GM12878 (cell line): Measurements from ENCODE around the gene ATP2C2. TPM values are rescaled to one million over a fixed set of nuclear protein-coding genes. Genes with fewer than 3 reads are reported as not detected.

Experiments used
- ATAC-seq: fragments of 200-7000 bp; cut with Tn5 transposase; 3 replicates; pipeline ENCODE4 v1.9.1; 2020; ENCODE audit warnings: mild to moderate bottlenecking, moderate library complexity
- BruUV-seq: library from RNA; stranded (reverse); fragments of 400-500 nt; replicated peaks from 2 replicates; lab custom pipeline; 2021; lab: Mats Ljungman, UMichigan
- CTCF ChIA-PET: fragments of 300-600 bp; sonication (Branson Sonifier 250); formaldehyde crosslinking; extraction: SDS; loops from one replicate; lab custom pipeline; 2021; ENCODE audit warnings: inconsistent platforms; lab: Yijun Ruan, JAX
- POLR2A ChIA-PET: fragments of 350-600 bp; formaldehyde crosslinking; extraction: SDS; loops from one replicate; lab custom pipeline; 2021; ENCODE audit warnings: inconsistent platforms; lab: Charles Lee
- RAD21 ChIA-PET: fragments of 300-600 bp; sonication (Branson Sonifier 250); formaldehyde crosslinking; loops from one replicate; lab custom pipeline; 2023; ENCODE audit warnings: antibody characterized with exemption; ENCODE audit not compliant: unreplicated experiment; lab: Charles Lee
- SMC1A ChIA-PET: fragments of 300-600 bp; sonication (Branson Sonifier 250); formaldehyde crosslinking; loops from one replicate; lab custom pipeline; 2023; ENCODE audit not compliant: unreplicated experiment, uncharacterized antibody; lab: Charles Lee
- DNase-seq: peaks from one replicate; pipeline ENCODE4 v3.0.0-alpha.2; 2011; ENCODE audit warnings: low read depth, low spot score
- FAIRE-seq: peaks from 3 replicates; lab custom pipeline; 2011; peaks lifted over from hg19 to GRCh38; lab: Jason Lieb, UNC
- H2AFZ ChIP-seq: 2 replicates; pipeline ENCODE4 v1.6.0; 2011; ENCODE audit warnings: low read depth, low read length, control low read depth; ENCODE audit not compliant: control insufficient read depth
- H3K27ac ChIP-seq: 2 replicates; pipeline ENCODE4 v1.5.1; 2011; ENCODE audit warnings: control low read depth; ENCODE audit not compliant: control insufficient read depth, insufficient read depth
- H3K27me3 ChIP-seq, 2 experiments: replicated peaks in 1 of 2; 2 replicates each; pipeline versions ENCODE4 v1.6.0 to v1.6.1; 2011; ENCODE audit warnings: low read length in 1 of 2; ENCODE audit not compliant: control insufficient read depth in 2 of 2, insufficient read depth in 2 of 2
- H3K36me3 ChIP-seq, 2 experiments: 2 replicates each; pipeline ENCODE4 v1.5.1; 2011; ENCODE audit warnings: low read length in 1 of 2; ENCODE audit not compliant: control insufficient read depth in 2 of 2, insufficient read depth in 2 of 2
- H3K4me1 ChIP-seq: 2 replicates; pipeline ENCODE4 v1.6.1; 2011; ENCODE audit warnings: mild to moderate bottlenecking, low read length, moderate library complexity, mixed read lengths; ENCODE audit not compliant: control insufficient read depth, insufficient read depth
- H3K4me2 ChIP-seq: 2 replicates; pipeline ENCODE4 v1.6.0; 2011; ENCODE audit warnings: control low read depth; ENCODE audit not compliant: control insufficient read depth, insufficient read depth
- H3K4me3 ChIP-seq: fragments of 200-600 bp; sonication (generic); 2 replicates; pipeline ENCODE4 v1.5.1; 2016
- H3K79me2 ChIP-seq: 2 replicates; pipeline ENCODE4 v1.6.0; 2011; ENCODE audit warnings: low read length; ENCODE audit not compliant: control insufficient read depth, insufficient read depth
- H3K9ac ChIP-seq: 2 replicates; pipeline ENCODE4 v1.8.0; 2011; ENCODE audit warnings: low read length, control low read depth, mixed read lengths; ENCODE audit not compliant: control insufficient read depth, insufficient read depth
- H3K9me3 ChIP-seq: replicated peaks from 3 replicates; pipeline ENCODE4 v1.5.1; 2011; ENCODE audit warnings: mild to moderate bottlenecking, low read length; ENCODE audit not compliant: control insufficient read depth, insufficient read depth
- H4K20me1 ChIP-seq: 2 replicates; pipeline ENCODE4 v1.6.0; 2011; ENCODE audit not compliant: control insufficient read depth, insufficient read depth
- HCFC1 ChIP-seq: fragments of 150-350 bp; IDR thresholded peaks from 2 replicates; pipeline ENCODE4 v1.6.1; 2014; ENCODE audit warnings: low read length
- MTA3 ChIP-seq: IDR thresholded peaks from 2 replicates; pipeline ENCODE4 v1.6.1; 2012; ENCODE audit warnings: low read length, inconsistent platforms, borderline replicate concordance
- MYC ChIP-seq: IDR thresholded peaks from 2 replicates; pipeline ENCODE4 v1.6.1; 2011; ENCODE audit warnings: mild to moderate bottlenecking, low read length, moderate library complexity, inconsistent platforms; ENCODE audit not compliant: insufficient read depth, insufficient replicate concordance, insufficient read length, severe bottlenecking
- RAD21 ChIP-seq: IDR thresholded peaks from 2 replicates; pipeline ENCODE4 v1.6.1; 2011; ENCODE audit warnings: mild to moderate bottlenecking, low read depth, low read length, moderate library complexity; ENCODE audit not compliant: insufficient read depth
- SMC3 ChIP-seq: IDR thresholded peaks from 2 replicates; pipeline ENCODE4 v1.6.1; 2011; ENCODE audit warnings: low read length, improper control_type of control experiment, borderline replicate concordance
- SREBF2 ChIP-seq: IDR thresholded peaks from 2 replicates; pipeline ENCODE4 v1.6.1; 2012; ENCODE audit warnings: mild to moderate bottlenecking, low read length
- ZNF207 ChIP-seq: fragments of 450-650 bp; IDR thresholded peaks from 2 replicates; pipeline ENCODE4 v1.6.1; 2014; ENCODE audit warnings: antibody characterized with exemption, mild to moderate bottlenecking, borderline replicate concordance
- ZNF24 ChIP-seq: fragments of 450-650 bp; IDR thresholded peaks from 2 replicates; pipeline ENCODE4 v1.6.1; 2017; ENCODE audit warnings: antibody characterized with exemption, mild to moderate bottlenecking
- WGBS: methylation state at CpG from one replicate; pipeline ENCODE4 v1.1.6; 2016; ENCODE audit warnings: low lambda C conversion rate; ENCODE audit not compliant: insufficient replicate concordance, insufficient coverage; ENCODE audit errors: missing lambda C conversion rate; 5-methylcytosine and 5-hydroxymethylcytosine counted together
- in situ Hi-C: fragments of 300-500 bp; cut with MboI; formaldehyde crosslinking; loops from 9 replicates; pipeline ENCODE4 v1.14.3; 2018; ENCODE audit warnings: mixed read lengths
- intact Hi-C: fragments of 100-400 bp; cut with micrococcal nuclease; formaldehyde crosslinking; loops from one replicate; pipeline ENCODE4 v1.14.2; 2022; ENCODE audit not compliant: unreplicated experiment
- polyA plus RNA-seq, 11 experiments: library from polyadenylated mRNA; depleted of rRNA in 4 of 11; unstranded in 6 of 11; stranded (reverse) in 5 of 11; fragments of >200 nt; fragmentation: Nextera tagmentation in 4 of 11; fragmentation: Illumina TruSeq in 1 of 11; extraction: Ambion mirVana in 4 of 11; extraction: Trizol in 1 of 11; gene quantifications; 1 replicate in 1 of 11; 2 replicates in 10 of 11; pipeline versions ENCODE4 v1.2.1 to v1.2.3, GENCODE V29; 2011 to 2016; ENCODE audit warnings: inconsistent platforms in 2 of 11, missing spikeins in 2 of 11, low read depth in 1 of 11
- total RNA-seq, 4 experiments: library from RNA; depleted of rRNA in 3 of 4; stranded (reverse); fragments of >200 nt in 3 of 4; fragmentation: Illumina TruSeq in 1 of 4; extraction: Trizol in 1 of 4; gene quantifications; 2 replicates each; pipeline versions ENCODE4 v1.2.1 to v1.2.3, GENCODE V29; 2013 to 2021
- TF ChIP-seq, protein P1 (sequence below), 3 experiments: IDR thresholded peaks in 2 of 3; conservative IDR thresholded peaks in 1 of 3; 2 replicates each; pipeline ENCODE4 v1.5.1; 2011; ENCODE audit warnings: low read depth in 3 of 3, low read length in 3 of 3, mild to moderate bottlenecking in 3 of 3, control low read depth in 2 of 3, moderate library complexity in 2 of 3, inconsistent platforms in 1 of 3, mixed read lengths in 1 of 3; ENCODE audit not compliant: control insufficient read depth in 2 of 3, insufficient read depth in 1 of 3; ENCODE audit errors: extremely low read depth in 1 of 3

ATP2C2 gene
- total and polyA plus RNA-seq, 10 of the 15 experiments (the other 5 are each of a cell fraction or from before 2014, with no cell fraction given): 0.05 to 0.19 TPM; not detected in 8

GRCh38 chr16:84484579-84485254 is 116.4 kb downstream of the ATP2C2 start:
- H3K4me1 ChIP-seq: no peaks in the 10 kb centered on the region
- no peak overlapping the region for H3K9ac ChIP-seq
- no TSS peak for BruUV-seq
- no peak overlapping the region for H2AFZ ChIP-seq
- ATAC-seq (peak; percentile 40; the same call in 2 of the 3 replicates), FAIRE-seq (no peak), DNase-seq (no peak)
- WGBS: 84% methylated on average over 15 of the region's 15 CpGs
- H3K27me3 ChIP-seq: no peaks in the 10 kb centered on the region
- ChIA-PET CTCF (interaction anchor here (1.0 kb wide), 2 partner anchors 195 to 203 kb away, joined by 3 read pairs; no protein-coding TSS in a partner anchor), SMC1A (interaction anchor here (0.8 kb wide), 1 partner anchor 62 kb away, joined by 3 read pairs; no protein-coding TSS in a partner anchor), POLR2A (no interaction called here), RAD21 (no interaction called here)
- no peaks in the 10 kb centered on the region for H3K9me3 ChIP-seq
- H3K79me2 ChIP-seq: no peaks in the 10 kb centered on the region
- no peaks in the 10 kb centered on the region; a peak in 3 of 4 replicates for H3K36me3 ChIP-seq
- H3K4me3 ChIP-seq: no peak overlapping the region
- in situ Hi-C loops (no loop called here), intact Hi-C loops (loop anchor here (2.0 to 5.0 kb wide), 2 partner anchors 208 to 402 kb away; no protein-coding TSS in a partner anchor)
- H4K20me1 ChIP-seq: no peaks in the 10 kb centered on the region
- TF ChIP-seq SMC3: peak; percentile 49; the same call in 1 of the 2 replicates
- TF ChIP-seq HCFC1: no peak
- TF ChIP-seq MYC: no peak
- TF ChIP-seq RAD21: peak; percentile 70
- TF ChIP-seq MTA3: no peak
- TF ChIP-seq, protein P1, sequence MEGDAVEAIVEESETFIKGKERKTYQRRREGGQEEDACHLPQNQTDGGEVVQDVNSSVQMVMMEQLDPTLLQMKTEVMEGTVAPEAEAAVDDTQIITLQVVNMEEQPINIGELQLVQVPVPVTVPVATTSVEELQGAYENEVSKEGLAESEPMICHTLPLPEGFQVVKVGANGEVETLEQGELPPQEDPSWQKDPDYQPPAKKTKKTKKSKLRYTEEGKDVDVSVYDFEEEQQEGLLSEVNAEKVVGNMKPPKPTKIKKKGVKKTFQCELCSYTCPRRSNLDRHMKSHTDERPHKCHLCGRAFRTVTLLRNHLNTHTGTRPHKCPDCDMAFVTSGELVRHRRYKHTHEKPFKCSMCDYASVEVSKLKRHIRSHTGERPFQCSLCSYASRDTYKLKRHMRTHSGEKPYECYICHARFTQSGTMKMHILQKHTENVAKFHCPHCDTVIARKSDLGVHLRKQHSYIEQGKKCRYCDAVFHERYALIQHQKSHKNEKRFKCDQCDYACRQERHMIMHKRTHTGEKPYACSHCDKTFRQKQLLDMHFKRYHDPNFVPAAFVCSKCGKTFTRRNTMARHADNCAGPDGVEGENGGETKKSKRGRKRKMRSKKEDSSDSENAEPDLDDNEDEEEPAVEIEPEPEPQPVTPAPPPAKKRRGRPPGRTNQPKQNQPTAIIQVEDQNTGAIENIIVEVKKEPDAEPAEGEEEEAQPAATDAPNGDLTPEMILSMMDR (IDR thresholded peaks at IDR 0.05 in 2 of 3, conservative IDR thresholded peaks at IDR 0.05 in 1 of 3; ENCODE audit: control insufficient read depth in 2 of 3, extremely low read depth in 1 of 3, insufficient read depth in 1 of 3, low read depth in 3 of 3, low read length in 3 of 3): peak; percentile 53 to 56 (median 55); a peak in 4 of 6 replicates
- no peak for TF ChIP-seq ZNF24
- no peak for TF ChIP-seq ZNF207
- no peak for TF ChIP-seq SREBF2
- no peak overlapping the region for H3K4me2 ChIP-seq
- H3K27ac ChIP-seq: no peak overlapping the region
